ENCODE measurements around the gene SUPT3H.

Gene SUPT3H

GRCh38 chr6:44779130-44779826 is 598.5 kb downstream of the SUPT3H start:
- Histone ChIP-seq H3K4me3 (no peak overlapping the region), H3K36me3 (ENCODE audit: insufficient read depth, low read length) (no peaks in the 10 kb centered on the region), H3K27ac (no peak overlapping the region), H3K9ac (ENCODE audit: insufficient read length) (no peak overlapping the region), H3K9me3 (ENCODE audit: low read depth, low read length) (no peaks in the 10 kb centered on the region)
- no peak for DNase-seq (ENCODE audit: low read depth, low spot score)
- TF ChIP-seq EZH2 (IDR thresholded peaks at IDR 0.05) (no peak), FOXP2 (optimal IDR thresholded peaks at IDR 0.05; ENCODE audit: control extremely low read depth, extremely low read length, insufficient read depth) (no peak), POLR2AphosphoS5 (IDR thresholded peaks at IDR 0.05; ENCODE audit: borderline replicate concordance, low read depth, low read length) (no peak)

Data from SK-N-MC (cell line).